Measurements from ENCODE around the gene RNF220.

GRCh38 chr1:44584167-44584566 is 179.1 kb downstream of the RNF220 start:
- TF ChIP-seq CTCF (IDR thresholded peaks at IDR 0.05; ENCODE audit: extremely low read depth in 1 of 2, insufficient read depth in 1 of 2, low read depth in 1 of 2, low read length in 2 of 2) = no peak
- no peak for TF ChIP-seq POLR2A (IDR thresholded peaks at IDR 0.05; ENCODE audit: low read depth, low read length)
- no peak for TF ChIP-seq EZH2 (IDR thresholded peaks at IDR 0.05; ENCODE audit: borderline replicate concordance, low read depth, low read length, severe bottlenecking)
